ENCODE data around the gene OR6B2. TPM values are rescaled to one million over a fixed set of nuclear protein-coding genes. Genes with fewer than 3 reads are reported as not detected.

Gene OR6B2
- total and polyA plus RNA-seq, 11 donors, result not detected

Other genes with a start within 250 kb of the OR6B2 start
- gene NDUFA10, start 5.1 kb downstream of the OR6B2 start, total RNA-seq, result 100 to 1,000 TPM; 249 to 577 (median 355) TPM
- 100 to 1,000 TPM; 170 to 189 TPM for gene NDUFA10, start 5.1 kb downstream of the OR6B2 start, polyA plus RNA-seq
- gene OR6B3, start 23.1 kb upstream of the OR6B2 start, total RNA-seq, result not detected
- gene OR6B3, start 23.1 kb upstream of the OR6B2 start, polyA plus RNA-seq, result not detected
- gene COPS9, start 105.9 kb upstream of the OR6B2 start, total RNA-seq, result 100 to 1,000 TPM; 130 to 262 (median 166) TPM
- 100 to 1,000 TPM; 259 to 664 TPM for gene COPS9, start 105.9 kb upstream of the OR6B2 start, polyA plus RNA-seq
- 1 to 10 TPM in 1 of 9 donors, not detected in 8; 1.1 TPM for gene OTOS, start 110.2 kb upstream of the OR6B2 start, total RNA-seq
- gene OTOS, start 110.2 kb upstream of the OR6B2 start, polyA plus RNA-seq, result not detected

Data from heart left ventricle (tissue), 11 donors.